ENCODE data around the gene PRSS1.
"Not testable (repeated sequence)": the region's sequence is repeated elsewhere in the genome, so short reads cannot be mapped to it uniquely, and the experiment has no call there.

Gene PRSS1

GRCh38 chr7:142773937-142774744 is 24.9 kb downstream of the PRSS1 start:
- DNase-seq (ENCODE audit: low spot score), result no peak

- DNase-seq (ENCODE audit: low spot score), result no peak
Observed at GRCh38 chr7:142774826-142775225, 25.6 kb downstream of the PRSS1 start.

GRCh38 chr7:142775351-142776115 is 26.3 kb downstream of the PRSS1 start:
- not testable (repeated sequence) for DNase-seq (ENCODE audit: low spot score)

- DNase-seq (ENCODE audit: low spot score), result no peak
Observed at GRCh38 chr7:142776206-142776844, 27.1 kb downstream of the PRSS1 start.

GRCh38 chr7:142776845-142777225 is 27.6 kb downstream of the PRSS1 start:
- not testable (repeated sequence) for DNase-seq (ENCODE audit: low spot score)

GRCh38 chr7:142777318-142777717 is 28.0 kb downstream of the PRSS1 start:
- DNase-seq (ENCODE audit: low spot score), result no peak

- peak; percentile 98 for DNase-seq (ENCODE audit: low spot score)
Observed at GRCh38 chr7:142782922-142783900, 33.9 kb downstream of the PRSS1 start.

- DNase-seq (ENCODE audit: low spot score), result no peak
Observed at GRCh38 chr7:142784096-142784495, 34.8 kb downstream of the PRSS1 start.

GRCh38 chr7:142784716-142785115 is 35.4 kb downstream of the PRSS1 start:
- DNase-seq (ENCODE audit: low spot score), result no peak

- no peak for DNase-seq (ENCODE audit: low spot score)
Observed at GRCh38 chr7:142785841-142786250, 36.6 kb downstream of the PRSS1 start.

GRCh38 chr7:142787034-142787768 is 37.9 kb downstream of the PRSS1 start:
- no peak for DNase-seq (ENCODE audit: low spot score)

GRCh38 chr7:142787783-142788182 is 38.5 kb downstream of the PRSS1 start:
- DNase-seq (ENCODE audit: low spot score), result no peak

- DNase-seq (ENCODE audit: low spot score), result no peak
Observed at GRCh38 chr7:142788303-142789289, 39.3 kb downstream of the PRSS1 start.

- no peak for DNase-seq (ENCODE audit: low spot score)
Observed at GRCh38 chr7:142789441-142789840, 40.2 kb downstream of the PRSS1 start.

- no peak for DNase-seq (ENCODE audit: low spot score)
Observed at GRCh38 chr7:142790056-142790455, 40.8 kb downstream of the PRSS1 start.

- DNase-seq (ENCODE audit: low spot score), result no peak
Observed at GRCh38 chr7:142790555-142790954, 41.3 kb downstream of the PRSS1 start.

- DNase-seq (ENCODE audit: low spot score), result no peak
Observed at GRCh38 chr7:142791502-142791901, 42.2 kb downstream of the PRSS1 start.

GRCh38 chr7:142792129-142792528 is 42.9 kb downstream of the PRSS1 start:
- no peak for DNase-seq (ENCODE audit: low spot score)

- no peak for DNase-seq (ENCODE audit: low spot score)
Observed at GRCh38 chr7:142792593-142792992, 43.3 kb downstream of the PRSS1 start.

GRCh38 chr7:142793156-142793555 is 43.9 kb downstream of the PRSS1 start:
- DNase-seq (ENCODE audit: low spot score), result no peak
